ENCODE data around the gene TRAF2. TPM values are rescaled to one million over a fixed set of nuclear protein-coding genes. Genes with fewer than 3 reads are reported as not detected.
"Not testable (repeated sequence)": the region's sequence is repeated elsewhere in the genome, so short reads cannot be mapped to it uniquely, and the experiment has no call there.

The TRAF2 gene
- total RNA-seq, 1 donor from 2014 or later: 16.5 TPM

GRCh38 chr9:136882109-136882946, 4.0 kb upstream of the TRAF2 start:
- H3K9me3 ChIP-seq: no peaks in the 10 kb centered on the region
- no peaks in the 10 kb centered on the region for H3K27me3 ChIP-seq (ENCODE audit: low read depth)
- peak overlapping the region; percentile 65 for H3K27ac ChIP-seq
- intact Hi-C loops (cut with DNase I): no loop called here
- TF ChIP-seq, protein P1, sequence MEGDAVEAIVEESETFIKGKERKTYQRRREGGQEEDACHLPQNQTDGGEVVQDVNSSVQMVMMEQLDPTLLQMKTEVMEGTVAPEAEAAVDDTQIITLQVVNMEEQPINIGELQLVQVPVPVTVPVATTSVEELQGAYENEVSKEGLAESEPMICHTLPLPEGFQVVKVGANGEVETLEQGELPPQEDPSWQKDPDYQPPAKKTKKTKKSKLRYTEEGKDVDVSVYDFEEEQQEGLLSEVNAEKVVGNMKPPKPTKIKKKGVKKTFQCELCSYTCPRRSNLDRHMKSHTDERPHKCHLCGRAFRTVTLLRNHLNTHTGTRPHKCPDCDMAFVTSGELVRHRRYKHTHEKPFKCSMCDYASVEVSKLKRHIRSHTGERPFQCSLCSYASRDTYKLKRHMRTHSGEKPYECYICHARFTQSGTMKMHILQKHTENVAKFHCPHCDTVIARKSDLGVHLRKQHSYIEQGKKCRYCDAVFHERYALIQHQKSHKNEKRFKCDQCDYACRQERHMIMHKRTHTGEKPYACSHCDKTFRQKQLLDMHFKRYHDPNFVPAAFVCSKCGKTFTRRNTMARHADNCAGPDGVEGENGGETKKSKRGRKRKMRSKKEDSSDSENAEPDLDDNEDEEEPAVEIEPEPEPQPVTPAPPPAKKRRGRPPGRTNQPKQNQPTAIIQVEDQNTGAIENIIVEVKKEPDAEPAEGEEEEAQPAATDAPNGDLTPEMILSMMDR (IDR thresholded peaks at IDR 0.05): no peak
- DNase-seq (no peak), ATAC-seq (peak; percentile 27 to 43)
- peaks cover 27% of the 10 kb centered on the region for H3K4me1 ChIP-seq
- H3K4me3 ChIP-seq: peak overlapping the region; percentile 36
- no peaks in the 10 kb centered on the region for H3K36me3 ChIP-seq

GRCh38 chr9:136882947-136883283, 3.4 kb upstream of the TRAF2 start:
- ATAC-seq; DNase-seq; H3K9me3 ChIP-seq; H3K4me3 ChIP-seq; intact Hi-C loops (cut with DNase I); H3K36me3 ChIP-seq; H3K27me3 ChIP-seq (ENCODE audit: low read depth): not testable (repeated sequence)
- H3K4me1 ChIP-seq: peaks cover 33% of the 10 kb centered on the region
- H3K27ac ChIP-seq: peak overlapping the region; percentile 65

DNA sequence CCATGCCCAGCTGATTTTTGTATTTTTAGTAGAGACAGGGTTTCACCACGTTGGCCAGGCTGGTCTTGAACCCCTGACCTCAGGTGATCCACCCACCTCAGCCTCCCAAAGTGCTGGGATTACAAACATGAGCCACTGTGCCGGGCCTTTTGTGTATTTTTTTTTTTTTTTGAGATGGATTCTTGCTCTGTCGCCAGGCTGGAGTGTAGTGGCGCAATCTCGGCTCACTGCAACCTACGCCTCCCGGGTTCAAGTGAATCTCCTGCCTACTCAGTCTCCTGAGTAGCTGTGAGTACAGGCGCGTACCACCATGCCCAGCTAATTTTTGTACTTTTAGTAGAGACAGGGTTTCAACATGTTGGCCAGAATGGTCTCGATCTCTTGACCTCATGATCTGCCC, 2.6 kb upstream of the TRAF2 start:
- peaks cover 36% of the 10 kb centered on the region for H3K4me1 ChIP-seq
- H3K27ac ChIP-seq; DNase-seq; intact Hi-C loops (cut with DNase I); H3K36me3 ChIP-seq; H3K4me3 ChIP-seq; ATAC-seq; H3K9me3 ChIP-seq; H3K27me3 ChIP-seq (ENCODE audit: low read depth): not testable (repeated sequence)

DNA sequence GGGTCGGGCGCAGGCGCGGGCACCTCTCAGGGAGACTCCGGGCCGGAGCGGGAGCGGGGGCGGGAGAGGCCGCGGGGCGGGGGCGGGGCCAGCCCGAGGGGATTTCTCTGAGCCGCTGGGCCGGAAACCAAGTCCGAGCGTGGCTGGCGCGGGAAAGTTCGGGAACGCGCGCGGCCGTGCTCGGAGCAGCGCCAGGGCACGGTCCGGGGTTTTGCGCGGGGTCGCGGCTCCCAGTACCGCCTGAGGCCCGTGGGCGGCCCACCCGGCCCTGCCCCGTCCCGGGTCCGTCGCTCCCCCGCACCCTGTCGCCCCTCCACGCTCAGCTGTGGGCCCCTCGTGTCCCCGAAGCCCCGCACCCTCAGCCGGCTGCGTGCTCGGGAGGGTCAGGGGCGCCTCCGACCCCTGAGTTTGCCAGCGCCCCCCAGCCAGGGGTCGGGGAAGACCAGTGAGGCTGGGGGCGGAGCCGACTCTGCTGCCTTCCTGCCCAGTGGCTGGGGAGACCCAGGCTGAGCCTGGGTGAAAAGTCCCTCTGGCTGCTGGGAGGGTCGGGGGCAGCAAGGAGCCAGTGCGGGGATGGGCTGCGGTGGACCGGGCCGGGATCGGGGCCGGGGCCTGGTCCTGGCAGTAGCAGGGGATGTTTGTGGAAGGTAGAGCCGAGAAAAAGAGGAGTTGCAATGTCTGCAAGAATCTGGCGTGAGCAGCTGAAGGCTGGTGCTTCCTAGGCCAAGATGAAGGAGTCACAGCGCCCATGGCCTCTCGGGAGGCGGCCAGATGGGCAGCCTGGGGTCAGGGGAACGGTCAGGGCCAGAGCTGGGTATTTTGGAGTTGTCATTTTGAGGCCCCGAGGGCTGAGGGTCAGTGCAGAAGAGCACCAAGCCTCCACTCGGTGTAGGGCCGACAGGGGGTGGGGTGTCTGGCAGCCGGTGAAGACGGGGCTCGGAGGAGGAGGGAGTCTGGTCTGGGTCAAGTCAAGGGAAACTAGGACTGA, 588 bp downstream of the TRAF2 start:
- DNase-seq (no peak), ATAC-seq (peak; percentile 40 to 56)
- H3K9me3 ChIP-seq: no peaks in the 10 kb centered on the region
- TF ChIP-seq, protein P1 (IDR thresholded peaks at IDR 0.05): no peak
- H3K27me3 ChIP-seq (ENCODE audit: low read depth): no peaks in the 10 kb centered on the region
- H3K4me3 ChIP-seq: peak overlapping the region; percentile 97
- intact Hi-C loops (cut with DNase I): no loop called here
- H3K27ac ChIP-seq: peak overlapping the region; percentile 83
- peaks cover 19% of the 10 kb centered on the region for H3K36me3 ChIP-seq
- H3K4me1 ChIP-seq: peaks cover 33% of the 10 kb centered on the region

DNA sequence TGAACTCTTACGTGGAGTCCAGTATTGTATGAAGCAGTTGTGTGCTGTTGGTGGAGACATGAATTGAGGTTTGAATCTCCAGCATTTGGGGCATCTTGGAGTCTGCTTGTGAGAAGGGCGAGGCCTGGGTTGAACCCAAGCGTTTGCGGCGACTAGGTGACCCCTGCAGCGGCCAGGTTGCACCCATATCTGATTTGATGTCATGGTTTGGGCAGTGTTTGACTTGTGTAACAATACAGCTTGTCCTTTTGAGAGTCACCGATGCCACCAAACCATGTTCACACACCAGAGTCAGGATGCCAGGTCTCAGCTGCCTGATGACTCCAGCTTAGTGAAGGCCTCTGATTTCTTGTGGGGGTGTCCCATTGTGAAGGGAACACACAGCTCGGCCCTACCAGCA, 2.1 kb downstream of the TRAF2 start:
- no peaks in the 10 kb centered on the region for H3K27me3 ChIP-seq (ENCODE audit: low read depth)
- peaks cover 20% of the 10 kb centered on the region for H3K4me1 ChIP-seq
- DNase-seq (no peak), ATAC-seq (no peak)
- TF ChIP-seq, protein P1 (IDR thresholded peaks at IDR 0.05): no peak
- intact Hi-C loops (cut with DNase I): no loop called here
- H3K36me3 ChIP-seq: peaks cover 26% of the 10 kb centered on the region
- no peaks in the 10 kb centered on the region for H3K9me3 ChIP-seq
- no peak overlapping the region for H3K27ac ChIP-seq
- no peak overlapping the region for H3K4me3 ChIP-seq

DNA sequence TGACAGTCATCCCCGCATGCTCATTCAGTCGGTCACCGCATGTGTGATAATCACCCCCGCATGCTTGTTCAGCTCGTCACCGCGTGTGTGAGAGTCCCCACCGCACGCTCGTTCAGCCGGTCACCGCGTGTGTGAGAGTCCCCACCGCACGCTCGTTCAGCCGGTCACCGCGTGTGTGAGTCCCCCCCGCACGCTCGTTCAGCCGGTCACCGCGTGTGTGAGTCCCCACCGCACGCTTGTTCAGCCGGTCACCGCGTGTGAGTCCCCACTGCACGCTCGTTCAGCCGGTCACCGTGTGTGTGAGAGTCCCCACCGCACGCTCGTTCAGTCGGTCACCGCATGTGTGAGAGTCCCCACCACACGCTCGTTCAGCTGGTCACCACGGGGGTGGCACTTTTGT, 3.5 kb downstream of the TRAF2 start:
- Histone ChIP-seq H3K36me3 (peaks cover 26% of the 10 kb centered on the region), H3K27ac (no peak overlapping the region), H3K27me3 (ENCODE audit: low read depth) (no peaks in the 10 kb centered on the region), H3K4me3 (no peak overlapping the region), H3K9me3 (no peaks in the 10 kb centered on the region), H3K4me1 (peaks cover 20% of the 10 kb centered on the region)
- TF ChIP-seq, protein P1 (IDR thresholded peaks at IDR 0.05): no peak
- DNase-seq (no peak), ATAC-seq (no peak)
- intact Hi-C loops (cut with DNase I): no loop called here

Measured in lower lobe of right lung (tissue), 2 donors.